ENCODE results near the gene ATP9B.
"Not testable (repeated sequence)": the region's sequence is repeated elsewhere in the genome, so short reads cannot be mapped to it uniquely, and the experiment has no call there.

ATP9B gene

GRCh38 chr18:79285191-79285590, 216.0 kb downstream of the ATP9B start:
- not testable (repeated sequence) for DNase-seq (ENCODE audit: low read depth)

- not testable (repeated sequence) for DNase-seq (ENCODE audit: low read depth)
Measured at GRCh38 chr18:79290409-79290808, 221.2 kb downstream of the ATP9B start.

- DNase-seq (ENCODE audit: low read depth) = no peak
Measured at GRCh38 chr18:79290876-79291275, 221.7 kb downstream of the ATP9B start.

GRCh38 chr18:79294235-79294634, 225.0 kb downstream of the ATP9B start:
- DNase-seq (ENCODE audit: low read depth) = no peak

- no peak for DNase-seq (ENCODE audit: low read depth)
Measured at GRCh38 chr18:79299272-79299671, 230.1 kb downstream of the ATP9B start.

- no peak for DNase-seq (ENCODE audit: low read depth)
Measured at GRCh38 chr18:79299711-79300110, 230.5 kb downstream of the ATP9B start.

- no peak for DNase-seq (ENCODE audit: low read depth)
Measured at GRCh38 chr18:79300413-79300812, 231.2 kb downstream of the ATP9B start.

GRCh38 chr18:79302120-79302519, 232.9 kb downstream of the ATP9B start:
- no peak for DNase-seq (ENCODE audit: low read depth)

- no peak for DNase-seq (ENCODE audit: low read depth)
Measured at GRCh38 chr18:79305911-79306310, 236.7 kb downstream of the ATP9B start.

GRCh38 chr18:79309614-79310358, 240.6 kb downstream of the ATP9B start:
- no peak for DNase-seq (ENCODE audit: low read depth)

GRCh38 chr18:79314838-79315388, 245.7 kb downstream of the ATP9B start:
- no peak for DNase-seq (ENCODE audit: low read depth)

- DNase-seq (ENCODE audit: low read depth) = no peak
Measured at GRCh38 chr18:79315596-79315995, 246.4 kb downstream of the ATP9B start.

GRCh38 chr18:79317703-79318102, 248.5 kb downstream of the ATP9B start:
- no peak for DNase-seq (ENCODE audit: low read depth)

GRCh38 chr18:79318142-79318673, 249.0 kb downstream of the ATP9B start:
- no peak for DNase-seq (ENCODE audit: low read depth)

GRCh38 chr18:79320216-79320850, 251.1 kb downstream of the ATP9B start:
- DNase-seq (ENCODE audit: low read depth) = no peak

GRCh38 chr18:79321625-79322405, 252.6 kb downstream of the ATP9B start:
- no peak for DNase-seq (ENCODE audit: low read depth)

- no peak for DNase-seq (ENCODE audit: low read depth)
Measured at GRCh38 chr18:79322441-79322840, 253.2 kb downstream of the ATP9B start.

GRCh38 chr18:79323471-79323870, 254.3 kb downstream of the ATP9B start:
- DNase-seq (ENCODE audit: low read depth) = no peak

- no peak for DNase-seq (ENCODE audit: low read depth)
Measured at GRCh38 chr18:79326413-79327198, 257.4 kb downstream of the ATP9B start.

- DNase-seq (ENCODE audit: low read depth) = no peak
Measured at GRCh38 chr18:79327199-79327721, 258.1 kb downstream of the ATP9B start.

GRCh38 chr18:79327915-79328314, 258.7 kb downstream of the ATP9B start:
- not testable (repeated sequence) for DNase-seq (ENCODE audit: low read depth)
